Breast epithelium (tissue), 3 donors: ENCODE measurements around the gene GPATCH8.

Experiments used
- CTCF ChIP-seq, 3 donors: fragments of 450-650 bp; IDR thresholded peaks; one replicate each; pipeline ENCODE4 v1.5.1; 2016 to 2017; ENCODE audit warnings: antibody characterized with exemption in 3 of 3, mild to moderate bottlenecking in 3 of 3, moderate library complexity in 3 of 3
- POLR2AphosphoS5 ChIP-seq, 3 donors: sonication (generic); formaldehyde crosslinking; IDR thresholded peaks; one replicate each; pipeline ENCODE4 v1.6.1; 2017; ENCODE audit warnings: antibody characterized with exemption in 3 of 3

DNA sequence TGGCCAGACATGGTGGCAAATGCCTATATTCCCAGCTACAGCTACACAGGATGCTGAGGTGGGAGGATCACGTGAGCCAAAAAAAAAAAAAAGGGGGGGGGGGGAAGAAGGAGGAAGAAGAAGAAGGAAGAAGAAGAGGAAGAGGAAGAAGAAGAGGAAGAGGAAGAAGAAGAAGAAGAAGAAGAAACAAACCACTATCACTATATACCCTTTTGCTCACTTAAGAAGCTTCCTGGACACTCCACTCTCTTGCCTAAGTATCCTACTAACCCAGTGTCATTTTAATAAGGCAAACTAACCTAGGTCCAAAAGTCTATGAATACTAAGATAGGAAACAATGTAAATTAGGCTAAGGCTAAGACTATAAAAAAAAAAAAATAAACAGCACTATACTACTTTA lies 54.8 kb downstream of the GPATCH8 start:
- TF ChIP-seq POLR2AphosphoS5 (IDR thresholded peaks at IDR 0.05) (no peak), CTCF (IDR thresholded peaks at IDR 0.05) (no peak)
